Lung (tissue), 12 donors: ENCODE data around the gene NTM. TPM values are rescaled to one million over a fixed set of nuclear protein-coding genes. Genes with fewer than 3 reads are reported as not detected.

Experiments
- ATAC-seq: fragments of 200-7000 bp; cut with Tn5 transposase; one replicate; pipeline ENCODE4 v1.9.1; 2020; ENCODE audit warnings: moderate number of reproducible peaks; ENCODE audit not compliant: insufficient read depth, low FRiP score
- DNase-seq, 3 donors: peaks; one replicate each; pipeline ENCODE4 v3.0.0-alpha.2; 2013 to 2017
- H3K27ac ChIP-seq, 2 donors: one replicate each; pipeline ENCODE4 v1.5.1; 2013; ENCODE audit warnings: mild to moderate bottlenecking in 2 of 2, moderate library complexity in 2 of 2, control low read depth in 1 of 2, inconsistent platforms in 1 of 2, low read depth in 1 of 2, low read length in 1 of 2
- H3K27me3 ChIP-seq, 3 donors: one replicate each; pipeline ENCODE4 v1.5.1; 2013; ENCODE audit warnings: low read length in 2 of 3; ENCODE audit not compliant: control insufficient read depth in 3 of 3, insufficient read depth in 3 of 3
- H3K36me3 ChIP-seq, 4 donors: one replicate each; pipeline ENCODE4 v1.5.1; 2013; ENCODE audit warnings: low read length in 4 of 4, mild to moderate bottlenecking in 1 of 4, moderate library complexity in 1 of 4; ENCODE audit not compliant: control insufficient read depth in 4 of 4, insufficient read depth in 4 of 4
- H3K4me1 ChIP-seq, 5 donors: one replicate each; pipeline ENCODE4 v1.5.1; 2013; ENCODE audit warnings: low read length in 5 of 5, mild to moderate bottlenecking in 2 of 5, moderate library complexity in 1 of 5; ENCODE audit not compliant: control insufficient read depth in 5 of 5, insufficient read depth in 5 of 5
- H3K4me3 ChIP-seq: one replicate; pipeline ENCODE4 v1.5.1; 2013; ENCODE audit warnings: mild to moderate bottlenecking, control low read depth, moderate library complexity
- H3K9ac ChIP-seq, 2 donors: one replicate each; pipeline ENCODE4 v1.5.1; 2013; ENCODE audit warnings: low read length in 2 of 2, control low read depth in 1 of 2; ENCODE audit not compliant: insufficient read depth in 1 of 2
- H3K9me3 ChIP-seq, 4 donors: one replicate each; pipeline ENCODE4 v1.5.1; 2013; ENCODE audit warnings: low read length in 3 of 4, mild to moderate bottlenecking in 1 of 4, moderate library complexity in 1 of 4; ENCODE audit not compliant: control insufficient read depth in 4 of 4, insufficient read depth in 3 of 4
- CTCF ChIP-seq: IDR thresholded peaks from 2 replicates; pipeline ENCODE4 v1.5.1; 2012; ENCODE audit warnings: mild to moderate bottlenecking; ENCODE audit errors: control extremely low read depth, extremely low read depth
- WGBS, 2 donors: extraction: QIAGEN DNeasy Blood & Tissue Kit; methylation state at CpG; one replicate each; pipeline ENCODE4 v1.1.7; 2013; 5-methylcytosine and 5-hydroxymethylcytosine counted together
- polyA plus RNA-seq, 2 donors: library from polyadenylated mRNA; stranded (reverse); fragments of 200-250 nt; gene quantifications; one replicate each; pipeline ENCODE4 v1.2.1, GENCODE V29; 2013
- total RNA-seq, 2 donors: library from RNA; depleted of rRNA in 1 of 2; stranded (reverse); fragments of >200 nt in 1 of 2; gene quantifications; one replicate each; pipeline ENCODE4 v1.2.1, GENCODE V29; 2014 to 2021
- donor health status: control.
- donor health status: control.
- donor health status: Bipolar disorder and iron deficiency.
- donor health status: healthy.
- donor health status: DM: yes; HTN: yes; CAD: no.

Gene NTM
- total and polyA plus RNA-seq, 4 donors: 0.39 to 30.9 (median 7.2) TPM

- no peaks in the 10 kb centered on the region for H3K36me3 ChIP-seq
- WGBS, 2 donors: 80 to 86% methylated on average over 1 of the region's 1 CpG
These were observed 41.6 kb downstream of the NTM start for GRCh38 chr11:131412061-131412460.

DNA sequence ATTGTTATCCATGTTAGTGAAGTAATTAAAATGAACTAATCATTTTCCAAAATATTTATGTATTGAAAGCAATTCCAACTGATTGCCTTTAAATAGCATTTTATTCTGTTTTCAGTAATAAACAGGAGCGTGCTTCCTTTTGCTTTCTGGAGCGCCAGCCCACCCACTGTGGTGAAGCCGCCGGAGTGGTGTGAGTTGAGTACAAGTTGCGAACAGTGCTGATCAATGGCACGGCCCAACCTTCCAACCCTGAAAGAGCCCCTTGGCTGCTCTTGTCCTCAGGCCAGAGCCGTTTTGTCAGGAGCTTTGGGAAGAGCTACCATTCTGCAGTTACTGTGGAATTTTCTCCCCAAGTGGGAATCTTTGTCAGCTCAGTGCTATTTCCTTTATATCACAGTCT lies 42.8 kb downstream of the NTM start:
- H3K4me1 ChIP-seq: peaks cover 0 to 7% (median 0%) of the 10 kb centered on the region in 5 donors
- H3K36me3 ChIP-seq: no peaks in the 10 kb centered on the region
- TF ChIP-seq CTCF: no peak
- H3K9me3 ChIP-seq: peaks cover 0 to 2% (median 0%) of the 10 kb centered on the region in 4 donors
- H3K4me3 ChIP-seq: no peak overlapping the region
- no peak overlapping the region for H3K9ac ChIP-seq
- H3K27me3 ChIP-seq: no peaks in the 10 kb centered on the region
- no peak for ATAC-seq
- no peak for DNase-seq
- H3K27ac ChIP-seq: no peak overlapping the region
- WGBS, 2 donors: 82 to 89% methylated on average over 7 of the region's 7 CpGs

More at GRCh38 chr11:131412061-131412460, 41.6 kb downstream of the NTM start:
- ATAC-seq (no peak), DNase-seq (no peak)
- peaks cover 0 to 1% (median 0%) of the 10 kb centered on the region in 4 donors for H3K9me3 ChIP-seq
- no peak overlapping the region for H3K4me3 ChIP-seq
- peaks cover 0 to 7% (median 0%) of the 10 kb centered on the region in 5 donors for H3K4me1 ChIP-seq
- no peak for TF ChIP-seq CTCF
- H3K27me3 ChIP-seq: no peaks in the 10 kb centered on the region
- H3K27ac ChIP-seq: no peak overlapping the region
- no peak overlapping the region for H3K9ac ChIP-seq

GRCh38 chr11:131418189-131418588 lies 47.8 kb downstream of the NTM start:
- ATAC-seq (no peak), DNase-seq (no peak)
- no peak overlapping the region for H3K4me3 ChIP-seq
- no peaks in the 10 kb centered on the region for H3K27me3 ChIP-seq
- H3K4me1 ChIP-seq: no peaks in the 10 kb centered on the region
- H3K36me3 ChIP-seq: no peaks in the 10 kb centered on the region
- WGBS, 2 donors: 78 to 82% methylated on average over 6 of the region's 6 CpGs
- peaks cover 0 to 6% (median 0%) of the 10 kb centered on the region in 4 donors for H3K9me3 ChIP-seq
- H3K27ac ChIP-seq: no peak overlapping the region
- H3K9ac ChIP-seq: no peak overlapping the region
- TF ChIP-seq CTCF: no peak
